SU-DHL-6 (cell line): Measurements from ENCODE around the gene SNX4.

Experiments used
- H2AFZ ChIP-seq: fragments of 200-600 bp; sonication (generic); 2 replicates; pipeline ENCODE4 v1.6.1; 2014; ENCODE audit warnings: low read depth, mild to moderate bottlenecking, moderate library complexity, mixed read lengths, antibody characterized with exemption, low read length; ENCODE audit not compliant: severe bottlenecking
- H3F3A ChIP-seq: fragments of 200-600 bp; shearing (Covaris generic); 2 replicates; pipeline ENCODE4 v1.6.0; 2016; ENCODE audit warnings: antibody characterized with exemption, mild to moderate bottlenecking; ENCODE audit not compliant: insufficient read depth
- H3K27ac ChIP-seq: fragments of 200-600 bp; sonication (generic); 2 replicates; pipeline ENCODE4 v1.5.1; 2016; ENCODE audit warnings: low read depth, mild to moderate bottlenecking, low read length, moderate library complexity, mixed read lengths
- H3K27me3 ChIP-seq: fragments of 200-600 bp; sonication (generic), shearing (Covaris generic); 2 replicates; pipeline ENCODE4 v1.6.0; 2014; ENCODE audit warnings: mild to moderate bottlenecking, low read length
- H3K36me3 ChIP-seq: fragments of 200-600 bp; sonication (generic); 2 replicates; pipeline ENCODE4 v1.6.1; 2014; ENCODE audit warnings: mild to moderate bottlenecking, low read length, mixed read lengths
- H3K4me2 ChIP-seq: fragments of 300-600, 200-600 bp; shearing (Covaris generic), sonication (generic); 2 replicates; pipeline ENCODE4 v1.6.0; 2014; ENCODE audit warnings: low read length, low read depth, mild to moderate bottlenecking; ENCODE audit not compliant: poor library complexity, severe bottlenecking
- H3K4me3 ChIP-seq: fragments of 200-600 bp; sonication (generic); 2 replicates; pipeline ENCODE4 v1.5.1; 2014; ENCODE audit warnings: antibody characterized with exemption, low read length, mild to moderate bottlenecking, mixed read lengths; ENCODE audit not compliant: insufficient read depth, poor library complexity, severe bottlenecking
- H3K79me2 ChIP-seq: fragments of 200-600 bp; sonication (generic); 2 replicates; pipeline ENCODE4 v1.6.1; 2014; ENCODE audit warnings: mild to moderate bottlenecking, low read length, moderate library complexity; ENCODE audit not compliant: insufficient read depth
- H3K9ac ChIP-seq: fragments of 200-600 bp; sonication (generic); 2 replicates; pipeline ENCODE4 v1.7.0; 2014; ENCODE audit warnings: mild to moderate bottlenecking, low read length
- H3K9me2 ChIP-seq: fragments of 200-600 bp; sonication (generic); replicated peaks from 2 replicates; pipeline ENCODE4 v1.6.1; 2014; ENCODE audit warnings: low read length; ENCODE audit not compliant: insufficient read depth
- H3K9me3 ChIP-seq: fragments of 200-600 bp; sonication (generic); 2 replicates; pipeline ENCODE4 v1.6.1; 2014; ENCODE audit warnings: low read length, mixed read lengths; ENCODE audit not compliant: insufficient read depth
- H4K20me1 ChIP-seq: fragments of 200-600 bp; sonication (generic); 2 replicates; pipeline ENCODE4 v1.6.1; 2014; ENCODE audit warnings: low read depth, mild to moderate bottlenecking, antibody characterized with exemption, low read length, moderate library complexity, mixed read lengths
- EZH2phosphoT487 ChIP-seq: fragments of 200-600 bp; sonication (generic), shearing (Covaris generic); conservative IDR thresholded peaks from 2 replicates; pipeline ENCODE4 v1.6.1; 2018; ENCODE audit warnings: mild to moderate bottlenecking, antibody characterized with exemption, low read length, moderate library complexity, mixed read lengths
- TF ChIP-seq, protein P1 (sequence below): fragments of 200-600 bp; sonication (generic); IDR thresholded peaks from one replicate; pipeline ENCODE4 v1.5.1; 2017; ENCODE audit warnings: antibody characterized with exemption, mild to moderate bottlenecking, low read length, moderate library complexity; ENCODE audit not compliant: insufficient read depth, poor library complexity, severe bottlenecking

The SNX4 gene

DNA sequence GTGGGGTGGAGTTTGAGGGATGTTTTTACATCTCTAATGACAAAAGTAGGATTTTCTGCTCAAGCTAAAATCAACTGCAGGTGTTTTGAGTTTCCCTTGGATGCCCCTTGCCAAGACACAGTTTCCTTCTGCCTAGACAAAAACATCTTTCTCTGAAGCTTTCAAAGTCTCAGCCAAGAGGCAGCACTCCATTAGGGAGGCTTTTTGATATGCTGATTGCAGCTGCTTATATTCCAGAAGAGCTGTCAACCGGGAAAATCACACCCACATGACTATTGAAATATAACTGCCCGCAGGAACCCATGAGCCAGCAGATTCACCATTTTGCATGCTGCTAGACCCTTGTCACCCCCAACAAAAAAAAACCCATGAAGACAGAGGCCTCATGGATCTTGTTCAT, 117.4 kb downstream of the SNX4 start:
- Histone ChIP-seq H3F3A (no peaks in the 10 kb centered on the region), H3K4me2 (no peak overlapping the region), H3K79me2 (no peaks in the 10 kb centered on the region), H3K9me3 (no peaks in the 10 kb centered on the region), H3K27ac (no peak overlapping the region), H3K9ac (no peak overlapping the region), H3K9me2 (no peaks in the 10 kb centered on the region), H3K4me3 (no peak overlapping the region), H4K20me1 (no peaks in the 10 kb centered on the region), H2AFZ (no peak overlapping the region), H3K36me3 (no peaks in the 10 kb centered on the region), H3K27me3 (no peaks in the 10 kb centered on the region)
- TF ChIP-seq, protein P1, sequence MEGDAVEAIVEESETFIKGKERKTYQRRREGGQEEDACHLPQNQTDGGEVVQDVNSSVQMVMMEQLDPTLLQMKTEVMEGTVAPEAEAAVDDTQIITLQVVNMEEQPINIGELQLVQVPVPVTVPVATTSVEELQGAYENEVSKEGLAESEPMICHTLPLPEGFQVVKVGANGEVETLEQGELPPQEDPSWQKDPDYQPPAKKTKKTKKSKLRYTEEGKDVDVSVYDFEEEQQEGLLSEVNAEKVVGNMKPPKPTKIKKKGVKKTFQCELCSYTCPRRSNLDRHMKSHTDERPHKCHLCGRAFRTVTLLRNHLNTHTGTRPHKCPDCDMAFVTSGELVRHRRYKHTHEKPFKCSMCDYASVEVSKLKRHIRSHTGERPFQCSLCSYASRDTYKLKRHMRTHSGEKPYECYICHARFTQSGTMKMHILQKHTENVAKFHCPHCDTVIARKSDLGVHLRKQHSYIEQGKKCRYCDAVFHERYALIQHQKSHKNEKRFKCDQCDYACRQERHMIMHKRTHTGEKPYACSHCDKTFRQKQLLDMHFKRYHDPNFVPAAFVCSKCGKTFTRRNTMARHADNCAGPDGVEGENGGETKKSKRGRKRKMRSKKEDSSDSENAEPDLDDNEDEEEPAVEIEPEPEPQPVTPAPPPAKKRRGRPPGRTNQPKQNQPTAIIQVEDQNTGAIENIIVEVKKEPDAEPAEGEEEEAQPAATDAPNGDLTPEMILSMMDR: no peak
- TF ChIP-seq EZH2phosphoT487: no peak

GRCh38 chr3:125401402-125401801, 118.6 kb downstream of the SNX4 start:
- no peaks in the 10 kb centered on the region for H3K9me3 ChIP-seq
- H4K20me1 ChIP-seq: no peaks in the 10 kb centered on the region
- no peaks in the 10 kb centered on the region for H3K9me2 ChIP-seq
- no peaks in the 10 kb centered on the region for H3K27me3 ChIP-seq
- H3K4me3 ChIP-seq: no peak overlapping the region
- H3K27ac ChIP-seq: no peak overlapping the region
- no peak for TF ChIP-seq EZH2phosphoT487
- TF ChIP-seq, protein P1: no peak
- H3F3A ChIP-seq: no peaks in the 10 kb centered on the region
- H3K4me2 ChIP-seq: no peak overlapping the region
- H3K36me3 ChIP-seq: no peaks in the 10 kb centered on the region
- no peaks in the 10 kb centered on the region for H3K79me2 ChIP-seq
- no peak overlapping the region for H2AFZ ChIP-seq
- H3K9ac ChIP-seq: no peak overlapping the region

DNA sequence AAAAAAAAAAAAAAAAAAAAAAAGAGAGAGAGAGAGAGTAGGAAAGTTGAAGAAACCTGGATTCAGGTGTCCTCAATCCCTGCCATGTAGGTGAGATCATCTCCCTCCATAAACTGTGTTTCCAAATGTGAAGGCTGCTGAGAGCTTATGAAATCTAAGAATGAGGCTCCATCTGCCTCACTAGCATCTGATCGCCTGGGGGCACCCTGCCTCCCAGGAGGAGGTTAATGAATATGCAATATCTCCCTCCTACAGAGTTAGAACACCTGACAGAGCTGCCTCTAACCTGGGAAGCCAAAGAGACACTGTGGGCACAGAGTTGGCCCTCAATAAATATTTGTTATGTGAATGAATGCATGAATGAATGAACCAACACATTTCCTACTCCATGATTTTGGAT, 121.0 kb downstream of the SNX4 start:
- Histone ChIP-seq H4K20me1 (no peaks in the 10 kb centered on the region), H3K9me3 (no peaks in the 10 kb centered on the region), H2AFZ (no peak overlapping the region), H3K4me2 (no peak overlapping the region), H3K4me3 (no peak overlapping the region), H3K27ac (no peak overlapping the region), H3K27me3 (no peaks in the 10 kb centered on the region), H3K9me2 (no peaks in the 10 kb centered on the region), H3K79me2 (no peaks in the 10 kb centered on the region), H3K36me3 (no peaks in the 10 kb centered on the region), H3F3A (no peaks in the 10 kb centered on the region), H3K9ac (no peak overlapping the region)
- TF ChIP-seq, protein P1: no peak
- TF ChIP-seq EZH2phosphoT487: no peak
